GM19043 (cell line): ENCODE results near the gene LTV1.
"Not testable (repeated sequence)": the region's sequence is repeated elsewhere in the genome, so short reads cannot be mapped to it uniquely, and the experiment has no call there.

Experiments
- ATAC-seq: cut with Tn5 transposase; IDR thresholded peaks from one replicate; pipeline ENCODE4 v1.9.1; 2021; ENCODE audit warnings: low read depth; ENCODE audit not compliant: unreplicated experiment

Gene LTV1

DNA sequence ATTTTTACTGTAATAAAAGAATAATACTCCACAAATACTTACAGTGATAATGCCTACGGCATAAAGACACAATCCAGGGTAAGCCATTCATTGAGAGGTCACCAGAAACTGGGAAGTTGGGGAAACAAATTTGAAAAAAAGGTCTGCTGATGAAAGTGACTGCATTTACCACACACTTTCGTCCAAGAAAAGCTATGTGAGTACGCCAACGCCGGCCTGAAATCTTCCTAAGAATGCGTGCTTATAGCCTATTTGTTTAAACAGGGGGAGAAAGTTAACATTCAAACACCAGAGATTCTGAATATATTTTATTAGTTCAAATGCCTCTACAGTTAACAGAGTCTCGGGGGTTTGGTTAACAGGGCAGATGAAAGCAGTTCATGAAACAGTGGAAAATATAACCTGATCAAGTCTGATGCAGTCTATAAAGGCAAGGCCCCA is 657 bp upstream of the LTV1 start:
- no peak for ATAC-seq

DNA sequence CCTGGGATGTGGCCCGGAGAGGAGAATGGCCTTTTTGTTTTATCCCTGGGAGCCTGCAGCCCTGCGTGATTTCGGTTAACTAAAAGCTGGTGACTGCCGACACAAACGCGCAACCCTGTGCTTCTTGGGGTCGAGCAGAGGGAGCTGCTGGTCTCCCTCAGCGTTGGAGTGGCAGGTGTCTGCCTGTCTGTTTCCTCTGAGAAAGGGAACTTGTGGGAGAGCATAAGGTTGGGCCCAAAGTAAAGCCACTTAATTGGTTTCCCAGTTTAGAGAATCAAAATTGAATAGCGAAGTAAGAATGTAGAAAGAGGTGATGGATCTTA is 500 bp downstream of the LTV1 start:
- peak; percentile 3 for ATAC-seq

DNA sequence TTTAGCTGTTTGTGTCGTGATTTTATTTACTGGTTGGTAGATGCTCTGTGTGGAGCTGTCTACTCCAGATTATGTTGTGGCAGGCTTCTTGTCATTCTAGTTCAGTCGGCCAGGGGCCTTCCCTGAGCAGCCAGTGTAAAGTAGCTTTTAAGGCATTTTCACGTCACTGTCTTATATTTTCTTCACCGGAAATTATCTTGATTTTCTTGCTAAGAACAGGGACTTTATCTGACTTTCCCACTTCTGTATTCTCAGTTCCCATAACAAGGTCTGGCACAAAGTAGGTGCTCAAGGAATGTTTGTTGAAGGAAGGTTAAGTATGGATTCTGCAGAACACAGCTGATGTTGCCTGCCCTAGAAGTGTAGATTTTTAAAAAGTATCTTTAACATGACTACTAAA is 868 bp downstream of the LTV1 start:
- ATAC-seq, result no peak

DNA sequence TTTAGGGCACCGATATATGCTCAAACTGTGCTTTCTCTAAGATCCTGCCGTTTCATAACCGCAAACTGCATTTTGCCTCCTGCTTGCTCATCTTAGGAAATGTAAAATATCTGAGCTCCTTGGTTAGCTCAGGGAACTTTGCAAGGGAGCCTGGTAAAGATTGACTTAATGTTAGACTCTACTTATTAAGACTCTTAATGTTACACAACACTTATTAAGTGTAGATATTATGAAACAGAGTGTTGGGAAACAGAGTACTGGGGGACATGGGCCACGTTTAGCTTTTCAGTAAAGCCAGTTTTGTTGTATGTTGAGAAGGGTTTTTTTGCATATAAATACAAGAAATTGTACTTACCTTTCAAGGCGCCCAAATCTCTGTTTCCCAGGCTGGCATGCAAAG is 1.9 kb downstream of the LTV1 start:
- ATAC-seq, result no peak

DNA sequence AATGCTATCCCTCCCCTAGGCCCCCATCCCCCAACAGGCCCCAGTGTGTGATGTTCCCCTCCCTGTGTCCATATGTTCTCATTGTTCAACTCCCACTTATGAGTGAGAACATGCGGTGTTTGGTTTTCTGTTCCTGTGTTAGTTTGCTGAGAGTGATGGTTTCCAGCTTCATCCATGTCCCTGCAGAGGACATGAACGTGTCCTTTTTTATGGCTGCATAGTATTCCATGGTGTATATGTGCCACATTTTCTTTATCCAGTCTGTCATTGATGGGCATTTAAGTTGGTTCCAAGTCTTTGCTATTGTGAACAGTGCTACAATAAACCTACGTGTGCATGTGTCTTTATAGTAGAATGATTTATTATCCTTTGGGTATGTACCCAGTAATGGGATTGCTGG is 8.6 kb downstream of the LTV1 start:
- not testable (repeated sequence) for ATAC-seq

DNA sequence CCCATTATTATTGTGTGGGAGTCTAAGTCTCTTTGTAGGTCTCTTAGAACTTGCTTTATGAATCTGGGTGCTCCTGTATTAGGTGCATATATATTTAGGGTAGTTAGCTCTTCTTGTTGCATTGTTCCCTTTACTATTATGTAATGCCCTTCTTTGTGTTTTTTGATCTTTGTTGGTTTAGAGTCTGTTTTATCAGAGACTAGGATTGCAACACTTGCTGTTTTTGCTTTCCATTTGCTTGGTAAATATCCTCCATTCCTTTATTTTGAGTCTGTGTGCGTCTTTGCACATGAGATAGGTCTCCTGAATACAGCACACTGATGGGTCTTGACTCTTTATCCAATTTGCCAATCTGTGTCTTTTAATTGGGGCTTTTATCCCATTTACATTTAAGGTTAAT is 11.9 kb downstream of the LTV1 start:
- ATAC-seq, result not testable (repeated sequence)

DNA sequence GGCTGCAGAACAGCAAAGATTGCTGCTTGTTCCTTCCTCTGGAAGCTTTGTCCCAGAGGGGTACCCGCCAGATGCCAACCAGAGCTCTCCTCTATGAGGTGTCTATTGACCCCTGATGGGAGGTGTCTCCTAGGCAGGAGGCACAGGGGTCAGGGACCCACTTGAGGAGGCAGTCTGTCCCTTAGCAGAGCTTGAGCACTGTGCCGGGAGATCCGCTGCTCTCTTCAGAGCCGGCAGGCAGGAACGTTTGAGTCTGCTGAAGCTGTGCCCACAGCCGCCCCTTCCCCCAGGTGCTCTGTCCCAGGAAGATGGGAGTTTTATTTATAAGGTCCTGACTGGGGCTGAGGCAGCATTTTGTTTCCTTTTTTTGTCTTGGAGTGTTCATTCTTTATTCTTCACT is 13.6 kb downstream of the LTV1 start:
- ATAC-seq, result not testable (repeated sequence)

DNA sequence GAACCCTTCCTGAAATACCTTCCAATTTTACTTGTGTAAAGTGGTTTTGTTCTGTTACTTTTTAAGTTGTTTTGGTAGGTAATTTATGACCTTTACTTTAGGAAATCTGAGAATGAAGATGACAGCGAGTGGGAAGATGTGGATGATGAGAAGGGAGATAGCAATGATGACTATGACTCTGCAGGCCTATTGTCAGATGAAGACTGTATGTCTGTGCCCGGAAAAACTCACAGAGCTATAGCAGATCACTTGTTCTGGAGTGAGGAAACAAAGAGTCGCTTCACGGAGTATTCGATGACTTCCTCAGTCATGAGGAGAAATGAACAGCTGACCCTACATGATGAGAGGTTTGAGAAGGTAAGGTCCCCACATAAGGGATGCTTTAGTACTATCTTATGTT is 14.5 kb downstream of the LTV1 start:
- no peak for ATAC-seq

DNA sequence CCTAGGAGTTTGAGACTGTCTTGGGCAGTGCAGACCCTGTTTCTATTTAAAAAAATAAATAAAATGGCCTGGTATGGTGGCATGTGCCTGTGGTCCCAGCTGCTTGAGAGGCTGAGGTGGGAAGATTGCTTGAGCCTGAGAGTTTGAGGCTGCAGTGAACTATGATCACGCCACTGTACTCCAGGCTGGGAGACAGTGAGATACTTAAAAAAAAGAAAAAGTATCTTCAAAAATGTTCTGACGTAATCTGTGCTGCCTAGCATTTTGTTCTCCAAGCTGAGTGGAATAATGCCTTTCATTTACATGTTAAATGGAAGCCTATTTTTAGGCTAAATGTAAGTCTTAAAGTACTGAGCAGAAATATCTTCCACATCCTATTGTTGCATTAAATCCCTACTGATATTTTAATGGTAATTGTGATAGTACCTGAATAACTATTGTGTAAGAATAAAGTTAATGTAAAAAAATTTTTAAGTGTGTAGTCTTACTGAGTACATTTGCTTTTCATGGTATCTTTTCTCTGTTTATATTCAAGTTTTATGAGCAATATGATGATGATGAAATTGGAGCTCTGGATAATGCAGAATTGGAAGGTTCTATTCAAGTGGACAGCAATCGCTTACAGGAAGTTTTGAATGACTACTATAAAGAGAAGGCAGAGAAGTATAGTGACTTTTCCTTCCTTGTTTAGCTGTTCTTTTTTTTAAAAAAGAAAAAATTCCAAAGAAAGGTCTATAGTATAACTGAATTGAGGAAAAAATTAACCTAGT is 16.9 kb downstream of the LTV1 start:
- ATAC-seq, result no peak

DNA sequence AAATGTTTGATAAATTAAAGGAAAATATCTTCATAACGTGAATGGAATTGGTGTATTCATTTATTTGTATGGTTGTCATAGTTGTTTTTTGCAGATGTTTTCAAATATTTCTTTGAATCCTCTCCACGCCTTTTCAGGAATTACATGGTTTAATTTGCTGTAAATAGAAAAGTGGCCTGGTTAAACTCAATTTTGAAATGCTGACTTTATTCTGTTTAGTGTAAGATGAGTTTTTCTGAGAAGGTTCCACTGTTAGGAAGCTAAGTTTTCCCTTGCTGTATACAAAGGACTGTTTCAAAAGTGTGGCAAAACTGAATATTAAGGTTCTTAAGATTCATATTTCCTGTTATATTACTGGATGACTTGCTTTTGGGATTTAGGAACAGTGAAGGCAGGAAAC is 20.6 kb downstream of the LTV1 start:
- ATAC-seq, result no peak

DNA sequence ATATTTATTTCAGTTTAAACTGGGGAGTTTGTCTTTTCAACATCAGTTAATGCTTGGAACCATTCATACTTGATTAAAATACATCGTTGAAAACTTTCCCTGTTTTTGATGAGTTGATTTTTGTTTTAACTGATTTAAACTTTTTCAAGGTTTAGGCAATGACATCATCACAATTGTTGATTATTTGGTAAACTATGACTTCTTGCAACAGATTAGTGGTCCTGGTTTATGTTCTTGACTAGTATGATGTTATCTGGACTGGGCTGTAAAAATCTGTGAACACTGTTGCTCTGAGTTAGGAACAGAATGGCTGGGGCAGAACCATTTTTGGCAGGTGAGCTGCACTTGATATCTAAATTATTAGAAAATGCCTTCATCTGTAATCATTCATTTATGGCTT is 21.1 kb downstream of the LTV1 start, which contains the start of gene ZC2HC1B:
TSS of gene ZC2HC1B (plus strand) at position 241 of the 400 bp plus-strand sequence. CDS start at position 307, 66 bp downstream.
- no peak for ATAC-seq

DNA sequence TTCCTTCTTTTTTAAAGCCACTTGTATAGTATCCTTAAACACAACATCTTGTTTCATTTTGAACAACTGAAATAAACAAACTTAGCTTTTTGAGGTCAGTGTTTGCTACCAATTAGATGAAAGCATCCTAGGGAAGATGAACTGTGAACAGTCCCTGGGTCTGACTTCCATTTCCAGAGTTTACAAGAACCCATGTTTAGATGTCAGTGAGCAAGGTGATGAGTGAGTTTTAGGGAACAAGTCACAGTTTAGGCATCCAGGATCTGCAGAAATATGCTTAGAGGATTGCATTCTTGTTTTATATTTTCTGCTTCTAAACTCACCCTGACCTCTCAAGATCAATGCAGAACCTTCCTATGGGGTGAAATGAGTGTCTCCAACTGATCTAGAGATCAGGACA is 24.1 kb downstream of the LTV1 start:
- ATAC-seq, result no peak

DNA sequence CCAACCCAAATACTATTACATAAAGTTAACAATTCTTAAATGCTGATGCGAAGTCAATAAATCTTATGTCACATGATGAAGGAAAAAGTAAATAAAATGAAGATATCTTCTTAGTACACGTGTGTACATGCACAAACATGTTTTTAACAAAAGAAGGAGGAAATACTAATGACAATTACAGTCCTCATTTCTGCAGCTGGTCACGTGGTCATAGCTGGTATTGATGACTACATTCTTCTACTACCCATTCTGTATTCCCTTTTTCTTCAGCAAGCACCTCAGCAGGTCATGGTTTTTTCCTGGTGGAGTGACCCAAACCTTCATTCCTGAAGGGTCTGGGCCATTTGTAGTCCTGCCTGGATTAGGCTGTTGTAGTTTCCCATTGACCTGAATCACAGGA is 25.7 kb downstream of the LTV1 start:
- ATAC-seq, result not testable (repeated sequence)

DNA sequence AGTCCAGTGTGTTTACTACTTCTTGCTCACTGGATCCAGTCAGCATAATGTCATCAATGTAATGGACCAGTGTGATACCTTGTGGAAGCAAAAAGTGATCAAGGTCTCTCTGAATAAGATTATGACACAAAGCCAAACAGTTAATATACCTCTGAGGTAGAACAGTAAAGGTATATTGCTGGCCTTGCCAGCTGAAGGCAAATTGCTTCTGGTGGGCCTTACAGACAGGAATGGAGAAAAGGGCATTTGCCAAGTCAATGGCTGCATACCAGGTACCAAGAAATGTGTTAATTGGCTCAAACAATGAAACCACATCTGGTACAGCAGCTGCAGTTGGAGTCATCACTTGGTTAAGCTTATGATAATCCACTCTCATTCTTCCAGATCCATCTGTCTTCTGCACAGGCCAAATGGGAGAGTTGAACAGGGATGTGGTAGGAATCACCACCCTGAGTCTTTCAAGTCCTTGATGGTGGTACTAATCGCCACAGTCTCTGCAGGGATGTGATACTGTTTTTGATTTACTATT is 28.1 kb downstream of the LTV1 start:
- not testable (repeated sequence) for ATAC-seq

DNA sequence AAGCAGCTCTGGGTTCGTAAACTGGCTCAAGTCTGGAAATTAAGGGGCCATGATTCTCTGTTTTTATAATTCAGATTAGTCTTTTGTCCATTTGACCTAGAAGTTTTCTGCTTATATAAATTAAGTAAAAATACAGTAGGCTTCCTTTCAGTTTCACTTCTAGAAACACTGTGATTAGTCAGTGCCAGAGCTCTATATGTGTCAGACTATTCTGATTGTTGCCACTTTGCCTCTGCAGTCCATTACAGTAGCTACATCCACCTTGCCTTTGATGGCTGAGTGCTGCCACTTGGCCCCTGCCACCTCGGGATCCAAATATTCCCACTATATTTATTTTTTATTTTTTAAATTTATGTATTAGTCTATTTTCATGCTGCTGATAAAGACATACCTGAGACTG is 29.1 kb downstream of the LTV1 start:
- peak; percentile 95 for ATAC-seq

DNA sequence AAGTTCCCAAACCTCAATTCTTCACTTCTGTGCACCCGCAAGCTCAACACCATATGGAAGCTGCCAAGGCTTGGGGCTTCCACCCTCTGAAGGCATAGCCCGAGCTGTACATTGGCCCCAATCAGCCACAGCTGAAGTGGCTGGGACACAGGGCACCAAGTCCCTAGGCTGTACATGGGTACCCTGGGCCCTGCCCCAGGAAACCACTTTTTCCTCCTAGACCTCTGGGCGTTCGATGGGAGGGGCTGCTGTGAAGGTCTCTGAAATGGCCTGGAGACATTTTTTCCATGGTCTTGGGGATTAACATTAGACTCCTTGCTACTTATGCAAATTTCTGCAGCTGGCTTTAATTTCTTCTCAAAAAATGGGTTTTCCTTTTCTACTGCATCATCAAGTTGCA is 30.5 kb downstream of the LTV1 start:
- not testable (repeated sequence) for ATAC-seq

DNA sequence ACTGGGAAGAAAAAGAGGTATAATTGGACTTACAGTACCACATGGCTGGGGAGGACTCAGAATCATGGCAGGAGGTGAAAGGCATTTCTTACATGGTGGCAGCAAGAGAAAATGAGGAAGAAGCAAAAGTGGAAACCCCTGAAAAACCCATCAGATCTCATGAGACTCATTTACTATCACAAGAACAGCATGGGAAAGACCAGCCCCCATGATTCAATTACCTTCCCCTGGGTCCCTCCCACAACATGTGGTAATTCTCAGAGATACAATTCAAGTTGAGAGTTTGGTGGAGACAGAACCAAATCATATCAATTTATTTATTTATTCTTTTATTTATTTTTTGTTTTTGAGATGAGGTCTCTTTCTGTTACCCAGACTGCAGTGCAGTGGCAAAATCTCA is 31.4 kb downstream of the LTV1 start:
- ATAC-seq, result not testable (repeated sequence)

DNA sequence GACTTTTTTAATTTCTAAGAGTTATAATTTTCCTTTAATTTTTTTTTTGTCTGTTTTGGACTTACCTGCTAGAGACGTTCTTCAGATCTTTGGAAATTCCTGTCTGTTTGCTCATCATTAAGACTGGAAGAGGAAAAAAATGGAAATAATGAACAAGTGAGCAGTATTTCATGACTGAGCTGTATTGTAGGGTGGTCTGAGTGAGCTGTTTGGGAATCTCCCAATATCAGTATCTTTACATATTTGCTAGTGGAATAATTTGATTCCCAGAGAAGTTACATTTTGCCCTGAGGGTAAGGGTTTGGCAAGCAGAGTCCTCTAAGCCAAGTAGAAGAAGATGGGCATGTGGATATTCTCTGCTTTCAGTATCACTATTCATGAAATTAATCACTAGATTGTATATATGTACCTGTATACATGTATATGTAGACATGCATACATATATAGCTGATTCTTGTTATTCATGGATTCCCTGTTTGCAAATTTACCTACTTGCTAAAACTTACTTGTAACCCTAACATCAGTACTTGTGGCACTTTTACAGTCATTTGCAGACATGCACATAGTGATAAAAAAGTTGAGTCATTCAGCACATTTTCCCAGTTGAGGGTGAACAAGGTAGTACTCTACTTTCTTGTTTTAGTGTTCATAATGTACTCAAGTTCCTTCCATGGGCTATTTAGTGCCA is 34.6 kb downstream of the LTV1 start:
- no peak for ATAC-seq

DNA sequence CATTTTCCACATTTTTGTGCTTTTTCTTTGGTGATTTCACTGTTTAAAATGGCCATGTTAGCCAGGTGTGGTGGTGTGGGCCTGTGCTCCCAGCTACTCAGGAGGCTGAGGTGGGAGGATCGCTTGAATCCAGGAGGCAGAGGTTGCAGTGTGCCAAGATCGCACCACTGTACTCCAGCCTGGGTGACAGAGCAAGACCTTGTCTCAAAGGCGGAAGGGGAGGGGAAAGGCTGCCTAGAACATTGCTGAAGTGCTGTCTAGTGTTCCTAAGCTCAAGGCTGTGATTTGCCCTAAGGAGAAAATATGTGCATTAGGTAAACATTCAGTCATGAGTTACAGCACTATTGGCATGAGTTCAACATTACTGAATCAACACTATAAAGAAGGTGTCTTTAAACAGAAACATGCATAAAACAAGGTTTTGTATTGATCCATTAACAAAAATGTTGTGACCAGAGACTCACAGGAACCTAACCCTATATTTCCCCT is 35.2 kb downstream of the LTV1 start:
- no peak for ATAC-seq

DNA sequence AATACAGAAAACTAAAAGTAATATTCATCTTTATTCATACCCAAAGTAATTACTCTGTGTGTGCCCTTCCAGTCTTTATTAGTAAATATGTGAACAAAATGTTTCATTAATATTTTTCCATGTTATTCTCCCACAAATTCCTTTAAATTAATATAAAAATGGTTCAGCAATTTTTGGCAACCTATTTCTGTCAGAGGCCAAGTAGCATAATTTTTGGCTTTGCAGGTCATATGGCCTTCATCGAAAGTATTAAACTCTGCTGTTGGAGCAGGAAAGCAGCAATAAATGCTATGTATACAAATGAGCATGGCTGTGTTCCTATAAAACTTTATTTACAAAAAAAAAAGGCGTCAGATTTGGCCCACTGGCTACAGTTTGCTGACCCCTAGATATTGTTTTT is 37.3 kb downstream of the LTV1 start:
- ATAC-seq, result no peak

DNA sequence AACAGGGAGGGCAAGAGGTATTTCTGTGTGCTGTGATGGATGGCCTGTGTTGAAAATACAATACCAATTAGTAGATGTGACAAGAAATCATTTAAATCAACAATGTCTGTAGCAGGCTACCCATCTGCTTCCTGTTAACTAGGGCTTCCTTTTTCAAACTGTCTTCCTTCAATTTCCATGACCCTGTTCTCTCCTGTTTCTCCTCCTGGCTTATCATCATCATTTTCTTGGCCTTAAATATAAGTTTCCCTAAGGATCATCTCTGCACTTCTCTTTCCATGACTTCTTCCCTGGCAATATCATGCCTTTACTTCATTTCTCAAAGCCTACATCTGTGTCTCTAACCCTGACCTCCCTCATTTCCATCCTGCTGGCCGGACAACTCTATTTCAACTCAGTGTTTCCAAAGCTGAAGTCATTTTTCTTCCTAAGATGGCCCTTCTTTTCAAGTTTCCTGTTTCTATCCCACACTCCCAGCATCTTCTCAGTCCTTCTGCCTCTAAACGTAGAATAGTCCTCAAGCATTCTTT is 39.3 kb downstream of the LTV1 start:
- ATAC-seq, result no peak
